Measurements from ENCODE around the gene ADCY5.

ADCY5 gene

GRCh38 chr3:123419850-123420297 is 29.0 kb downstream of the ADCY5 start:
- H3K4ac ChIP-seq (ENCODE audit: low read depth, low read length) = no peak overlapping the region
- H3K4me3 ChIP-seq (ENCODE audit: low read length) = no peak overlapping the region
- no peak overlapping the region for H2BK120ac ChIP-seq (ENCODE audit: low read depth, low read length)
- H3K56ac ChIP-seq (ENCODE audit: low read length) = no peak overlapping the region
- no peak overlapping the region for H3K18ac ChIP-seq (ENCODE audit: low read length)
- no peak for DNase-seq
- H3K27ac ChIP-seq (ENCODE audit: low read depth, low read length) = no peak overlapping the region
- no peak overlapping the region for H4K5ac ChIP-seq (ENCODE audit: low read length)
- no peaks in the 10 kb centered on the region for H3K4me1 ChIP-seq (ENCODE audit: control insufficient read depth, low read depth, low read length)
- no peaks in the 10 kb centered on the region for H3K79me1 ChIP-seq (ENCODE audit: low read length)
- H2BK5ac ChIP-seq (ENCODE audit: low read length) = no peak overlapping the region
- H4K8ac ChIP-seq (ENCODE audit: low read depth, low read length) = no peak overlapping the region
- H3K27me3 ChIP-seq (ENCODE audit: insufficient read depth, low read length, poor library complexity) = no peaks in the 10 kb centered on the region
- H2BK15ac ChIP-seq (replicated peaks; ENCODE audit: low read depth) = no peak overlapping the region
- H2AK5ac ChIP-seq (ENCODE audit: low read length) = no peak overlapping the region
- no peak overlapping the region for H3K4me2 ChIP-seq (ENCODE audit: low read length)
- H3K23ac ChIP-seq (ENCODE audit: low read length) = no peak overlapping the region
- H3K36me3 ChIP-seq (ENCODE audit: control insufficient read depth, insufficient read depth, low read length) = no peaks in the 10 kb centered on the region
- H3K9ac ChIP-seq (ENCODE audit: low read length) = no peak overlapping the region
- H3K79me2 ChIP-seq (ENCODE audit: control insufficient read depth, insufficient read depth, low read length) = no peaks in the 10 kb centered on the region
- no CpG with 5 or more reads among the region's 7 CpGs for WGBS (ENCODE audit: extremely low coverage, insufficient coverage, low lambda C conversion rate)

GRCh38 chr3:123419181-123419849 is 29.6 kb downstream of the ADCY5 start:
- H3K56ac ChIP-seq (ENCODE audit: low read length) = no peak overlapping the region
- no CpG with 5 or more reads among the region's 20 CpGs for WGBS (ENCODE audit: extremely low coverage, insufficient coverage, low lambda C conversion rate)
- H2BK5ac ChIP-seq (ENCODE audit: low read length) = no peak overlapping the region
- no peak overlapping the region for H2BK120ac ChIP-seq (ENCODE audit: low read depth, low read length)
- no peak overlapping the region for H3K4me2 ChIP-seq (ENCODE audit: low read length)
- no peaks in the 10 kb centered on the region for H3K27me3 ChIP-seq (ENCODE audit: insufficient read depth, low read length, poor library complexity)
- no peak overlapping the region for H3K18ac ChIP-seq (ENCODE audit: low read length)
- no peaks in the 10 kb centered on the region for H3K36me3 ChIP-seq (ENCODE audit: control insufficient read depth, insufficient read depth, low read length)
- no peak overlapping the region for H3K27ac ChIP-seq (ENCODE audit: low read depth, low read length)
- no peaks in the 10 kb centered on the region for H3K79me1 ChIP-seq (ENCODE audit: low read length)
- H4K5ac ChIP-seq (ENCODE audit: low read length) = no peak overlapping the region
- no peak overlapping the region for H3K9ac ChIP-seq (ENCODE audit: low read length)
- H2AK5ac ChIP-seq (ENCODE audit: low read length) = no peak overlapping the region
- H4K8ac ChIP-seq (ENCODE audit: low read depth, low read length) = no peak overlapping the region
- no peak overlapping the region for H3K23ac ChIP-seq (ENCODE audit: low read length)
- H3K4ac ChIP-seq (ENCODE audit: low read depth, low read length) = no peak overlapping the region
- H3K79me2 ChIP-seq (ENCODE audit: control insufficient read depth, insufficient read depth, low read length) = no peaks in the 10 kb centered on the region
- H3K4me1 ChIP-seq (ENCODE audit: control insufficient read depth, low read depth, low read length) = no peaks in the 10 kb centered on the region
- H3K4me3 ChIP-seq (ENCODE audit: low read length) = no peak overlapping the region
- H2BK15ac ChIP-seq (replicated peaks; ENCODE audit: low read depth) = no peak overlapping the region
- DNase-seq = no peak

- no peak overlapping the region for H3K23ac ChIP-seq (ENCODE audit: low read length)
- H2BK15ac ChIP-seq (replicated peaks; ENCODE audit: low read depth) = no peak overlapping the region
- H3K4me3 ChIP-seq (ENCODE audit: low read length) = no peak overlapping the region
- no peak overlapping the region for H2BK120ac ChIP-seq (ENCODE audit: low read depth, low read length)
- no CpG with 5 or more reads among the region's 6 CpGs for WGBS (ENCODE audit: extremely low coverage, insufficient coverage, low lambda C conversion rate)
- H3K9ac ChIP-seq (ENCODE audit: low read length) = no peak overlapping the region
- H3K56ac ChIP-seq (ENCODE audit: low read length) = no peak overlapping the region
- no peak overlapping the region for H4K5ac ChIP-seq (ENCODE audit: low read length)
- H3K4ac ChIP-seq (ENCODE audit: low read depth, low read length) = no peak overlapping the region
- no peak for DNase-seq
- no peak overlapping the region for H2BK5ac ChIP-seq (ENCODE audit: low read length)
- no peaks in the 10 kb centered on the region for H3K27me3 ChIP-seq (ENCODE audit: insufficient read depth, low read length, poor library complexity)
- no peaks in the 10 kb centered on the region for H3K79me2 ChIP-seq (ENCODE audit: control insufficient read depth, insufficient read depth, low read length)
- no peak overlapping the region for H3K27ac ChIP-seq (ENCODE audit: low read depth, low read length)
- no peaks in the 10 kb centered on the region for H3K36me3 ChIP-seq (ENCODE audit: control insufficient read depth, insufficient read depth, low read length)
- H2AK5ac ChIP-seq (ENCODE audit: low read length) = no peak overlapping the region
- no peak overlapping the region for H3K4me2 ChIP-seq (ENCODE audit: low read length)
- H4K8ac ChIP-seq (ENCODE audit: low read depth, low read length) = no peak overlapping the region
- no peaks in the 10 kb centered on the region for H3K79me1 ChIP-seq (ENCODE audit: low read length)
- no peaks in the 10 kb centered on the region for H3K4me1 ChIP-seq (ENCODE audit: control insufficient read depth, low read depth, low read length)
- H3K18ac ChIP-seq (ENCODE audit: low read length) = no peak overlapping the region
Observed at GRCh38 chr3:123416647-123417046, 32.2 kb downstream of the ADCY5 start.

DNA sequence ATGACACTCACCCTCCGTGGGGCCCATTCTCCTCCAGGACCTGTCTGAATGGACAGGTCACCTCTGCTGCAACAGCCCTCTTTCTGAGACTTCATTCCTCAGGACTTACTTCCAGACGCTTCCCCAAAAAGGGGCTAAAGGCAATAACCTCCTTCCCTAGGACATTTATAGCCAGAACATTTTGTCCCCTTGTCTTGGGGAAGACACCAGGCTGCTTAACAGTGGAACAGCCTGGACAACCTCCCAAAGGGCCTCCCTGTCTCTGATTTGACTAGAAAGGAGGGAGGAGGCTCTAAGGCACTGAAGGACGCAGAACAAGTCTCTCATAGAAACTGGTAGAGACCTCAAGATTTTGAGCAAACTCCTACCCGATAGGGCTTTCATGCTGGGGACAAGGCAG is 32.7 kb downstream of the ADCY5 start:
- no peak overlapping the region for H4K8ac ChIP-seq (ENCODE audit: low read depth, low read length)
- no peak overlapping the region for H3K4me3 ChIP-seq (ENCODE audit: low read length)
- H3K27ac ChIP-seq (ENCODE audit: low read depth, low read length) = no peak overlapping the region
- no peak overlapping the region for H3K18ac ChIP-seq (ENCODE audit: low read length)
- no peaks in the 10 kb centered on the region for H3K79me1 ChIP-seq (ENCODE audit: low read length)
- no peak overlapping the region for H2BK120ac ChIP-seq (ENCODE audit: low read depth, low read length)
- H3K4me2 ChIP-seq (ENCODE audit: low read length) = no peak overlapping the region
- no peak for DNase-seq
- H3K56ac ChIP-seq (ENCODE audit: low read length) = no peak overlapping the region
- no peak overlapping the region for H2AK5ac ChIP-seq (ENCODE audit: low read length)
- no peaks in the 10 kb centered on the region for H3K27me3 ChIP-seq (ENCODE audit: insufficient read depth, low read length, poor library complexity)
- no peak overlapping the region for H3K23ac ChIP-seq (ENCODE audit: low read length)
- H3K79me2 ChIP-seq (ENCODE audit: control insufficient read depth, insufficient read depth, low read length) = no peaks in the 10 kb centered on the region
- no peak overlapping the region for H2BK5ac ChIP-seq (ENCODE audit: low read length)
- no peak overlapping the region for H4K5ac ChIP-seq (ENCODE audit: low read length)
- no peaks in the 10 kb centered on the region for H3K4me1 ChIP-seq (ENCODE audit: control insufficient read depth, low read depth, low read length)
- no peaks in the 10 kb centered on the region for H3K36me3 ChIP-seq (ENCODE audit: control insufficient read depth, insufficient read depth, low read length)
- no peak overlapping the region for H3K9ac ChIP-seq (ENCODE audit: low read length)
- H3K4ac ChIP-seq (ENCODE audit: low read depth, low read length) = no peak overlapping the region
- H2BK15ac ChIP-seq (replicated peaks; ENCODE audit: low read depth) = no peak overlapping the region
- no CpG with 5 or more reads among the region's 4 CpGs for WGBS (ENCODE audit: extremely low coverage, insufficient coverage, low lambda C conversion rate)

- H3K4ac ChIP-seq (ENCODE audit: low read depth, low read length) = no peak overlapping the region
Observed at GRCh38 chr3:123414973-123415775, 33.7 kb downstream of the ADCY5 start.

More at GRCh38 chr3:123414973-123415775, 33.7 kb downstream of the ADCY5 start:
- Histone ChIP-seq H3K4me3 (ENCODE audit: low read length) (no peak overlapping the region), H3K18ac (ENCODE audit: low read length) (no peak overlapping the region), H3K23ac (ENCODE audit: low read length) (no peak overlapping the region), H3K9ac (ENCODE audit: low read length) (no peak overlapping the region), H3K79me1 (ENCODE audit: low read length) (no peaks in the 10 kb centered on the region), H4K8ac (ENCODE audit: low read depth, low read length) (no peak overlapping the region), H2BK15ac (replicated peaks; ENCODE audit: low read depth) (no peak overlapping the region), H3K27ac (ENCODE audit: low read depth, low read length) (no peak overlapping the region), H3K27me3 (ENCODE audit: insufficient read depth, low read length, poor library complexity) (no peaks in the 10 kb centered on the region), H2AK5ac (ENCODE audit: low read length) (no peak overlapping the region), H4K5ac (ENCODE audit: low read length) (no peak overlapping the region), H3K79me2 (ENCODE audit: control insufficient read depth, insufficient read depth, low read length) (no peaks in the 10 kb centered on the region), H3K56ac (ENCODE audit: low read length) (no peak overlapping the region), H3K36me3 (ENCODE audit: control insufficient read depth, insufficient read depth, low read length) (no peaks in the 10 kb centered on the region), H2BK5ac (ENCODE audit: low read length) (no peak overlapping the region), H3K4me2 (ENCODE audit: low read length) (no peak overlapping the region), H3K4me1 (ENCODE audit: control insufficient read depth, low read depth, low read length) (peaks cover 2% of the 10 kb centered on the region), H2BK120ac (ENCODE audit: low read depth, low read length) (no peak overlapping the region)
- no CpG with 5 or more reads among the region's 18 CpGs for WGBS (ENCODE audit: extremely low coverage, insufficient coverage, low lambda C conversion rate)
- no peak for DNase-seq
